Measurements from ENCODE around the gene NCR3LG1. TPM values are rescaled to one million over a fixed set of nuclear protein-coding genes. Genes with fewer than 3 reads are reported as not detected.
"Not testable (repeated sequence)": the region's sequence is repeated elsewhere in the genome, so short reads cannot be mapped to it uniquely, and the experiment has no call there.

NCR3LG1 gene
- total RNA-seq, 2 experiments from 2014 or later, result 0.69 to 0.82 TPM

- intact Hi-C loops (cut with micrococcal nuclease), result no loop called here
- Mint-ChIP-seq H3K27ac (no peak overlapping the region), H3K9me3 (no peaks in the 10 kb centered on the region), H3K27me3 (peaks cover 55% of the 10 kb centered on the region), H3K4me1 (ENCODE audit: low read depth) (peaks cover 2% of the 10 kb centered on the region), H3K4me3 (no peak overlapping the region), H3K36me3 (no peaks in the 10 kb centered on the region)
- ChIA-PET CTCF (interaction anchor here (2.3 kb wide), 1 partner anchor 34 kb away, joined by 5 read pairs; no protein-coding TSS in a partner anchor), POLR2A (no interaction called here)
- no peak for DNase-seq
Measured at GRCh38 chr11:17418444-17419081, 67.0 kb downstream of the NCR3LG1 start.

DNA sequence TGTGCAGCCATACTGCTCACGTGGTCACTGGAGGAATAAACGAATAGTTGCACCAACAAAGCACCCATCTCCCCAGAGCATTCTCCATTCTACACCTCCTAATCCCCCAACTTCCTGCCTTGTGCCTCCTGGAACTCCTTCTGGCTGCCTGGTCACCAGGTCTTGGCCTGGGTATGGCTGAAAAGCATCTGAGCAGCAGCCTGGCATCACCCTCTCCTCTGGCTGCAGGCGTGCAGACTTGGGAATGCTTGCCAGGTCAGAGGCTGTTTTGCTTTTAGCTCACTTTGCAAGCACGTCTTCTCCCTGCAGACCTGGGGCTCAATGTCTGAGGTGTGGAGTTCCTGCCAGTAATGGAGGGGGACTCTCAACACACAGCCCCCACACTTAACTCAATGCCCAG is 70.2 kb downstream of the NCR3LG1 start:
- no peaks in the 10 kb centered on the region for H3K9me3 Mint-ChIP-seq
- peaks cover 44% of the 10 kb centered on the region for H3K27me3 Mint-ChIP-seq
- H3K4me1 Mint-ChIP-seq (ENCODE audit: low read depth), result no peaks in the 10 kb centered on the region
- H3K27ac Mint-ChIP-seq, result no peak overlapping the region
- H3K4me3 Mint-ChIP-seq, result no peak overlapping the region
- ChIA-PET CTCF (no interaction called here), POLR2A (no interaction called here)
- no peaks in the 10 kb centered on the region for H3K36me3 Mint-ChIP-seq
- intact Hi-C loops (cut with micrococcal nuclease), result no loop called here
- DNase-seq, result no peak

GRCh38 chr11:17423533-17424310 is 72.1 kb downstream of the NCR3LG1 start:
- H3K27ac Mint-ChIP-seq, result no peak overlapping the region
- intact Hi-C loops (cut with micrococcal nuclease), result no loop called here
- DNase-seq, result no peak
- no peaks in the 10 kb centered on the region for H3K4me1 Mint-ChIP-seq (ENCODE audit: low read depth)
- POLR2A ChIA-PET, result no interaction called here
- H3K9me3 Mint-ChIP-seq, result no peaks in the 10 kb centered on the region
- no peaks in the 10 kb centered on the region for H3K36me3 Mint-ChIP-seq
- peaks cover 33% of the 10 kb centered on the region for H3K27me3 Mint-ChIP-seq
- CTCF ChIA-PET, result no interaction called here
- no peak overlapping the region for H3K4me3 Mint-ChIP-seq

GRCh38 chr11:17426233-17426632 is 74.6 kb downstream of the NCR3LG1 start:
- intact Hi-C loops (cut with micrococcal nuclease); POLR2A ChIA-PET: not testable (repeated sequence)
- H3K27me3 Mint-ChIP-seq, result peaks cover 21% of the 10 kb centered on the region

More at GRCh38 chr11:17426233-17426632, 74.6 kb downstream of the NCR3LG1 start:
- H3K4me1 Mint-ChIP-seq (ENCODE audit: low read depth); H3K27ac Mint-ChIP-seq; H3K36me3 Mint-ChIP-seq; H3K9me3 Mint-ChIP-seq; DNase-seq; H3K4me3 Mint-ChIP-seq; CTCF ChIA-PET: not testable (repeated sequence)

Other genes with a start within 250 kb of the NCR3LG1 start
- 10 to 100 TPM; 21.2 to 21.7 TPM for gene PIK3C2A, start 143.8 kb upstream of the NCR3LG1 start, total RNA-seq
- gene NUCB2, start 75.1 kb upstream of the NCR3LG1 start, total RNA-seq, result 10 to 100 TPM; 38.1 to 38.2 TPM
- gene KCNJ11, start 36.9 kb downstream of the NCR3LG1 start, total RNA-seq, result under 1 TPM; 0.10 to 0.57 TPM
- gene ABCC8, start 125.0 kb downstream of the NCR3LG1 start, total RNA-seq, result not detected
- not detected for gene USH1C, start 192.6 kb downstream of the NCR3LG1 start, total RNA-seq
- not detected for gene OTOG, start 195.5 kb downstream of the NCR3LG1 start, total RNA-seq